Thoracic aorta (tissue), 2 donors: Measurements from ENCODE around the gene MTUS2. TPM values are rescaled to one million over a fixed set of nuclear protein-coding genes. Genes with fewer than 3 reads are reported as not detected.

Experiments used
- ATAC-seq: fragments of 150-250 bp; one replicate; pipeline ENCODE4 v1.8.0; 2017; ENCODE audit warnings: low read depth; ENCODE audit not compliant: insufficient number of reproducible peaks, low FRiP score
- DNase-seq: peaks from one replicate; pipeline ENCODE4 v3.0.0-alpha.2; 2020; ENCODE audit warnings: low spot score
- H3K27ac ChIP-seq, 2 donors: fragments of 200-600 bp; sonication (generic); 1 replicate in 1 of 2; 2 replicates in 1 of 2; pipeline ENCODE4 v1.5.1; 2016; ENCODE audit warnings: mild to moderate bottlenecking in 2 of 2, moderate library complexity in 2 of 2
- H3K27me3 ChIP-seq: fragments of 200-600 bp; sonication (generic); replicated peaks from 2 replicates; pipeline ENCODE4 v1.6.0; 2016; ENCODE audit warnings: mild to moderate bottlenecking; ENCODE audit not compliant: insufficient read depth
- H3K36me3 ChIP-seq: fragments of 200-600 bp; sonication (generic); one replicate; pipeline ENCODE4 v1.5.1; 2016
- H3K4me1 ChIP-seq, 2 donors: fragments of 200-600 bp; sonication (generic); 1 replicate in 1 of 2; 2 replicates in 1 of 2; pipeline versions ENCODE4 v1.5.1 to v1.6.0; 2016; ENCODE audit warnings: low read depth in 2 of 2, mild to moderate bottlenecking in 1 of 2; ENCODE audit not compliant: control insufficient read depth in 1 of 2
- H3K4me3 ChIP-seq: fragments of 200-600 bp; sonication (generic); 2 replicates; pipeline ENCODE4 v1.5.1; 2016; ENCODE audit warnings: mild to moderate bottlenecking
- H3K9me3 ChIP-seq: fragments of 200-600 bp; sonication (generic); 2 replicates; pipeline ENCODE4 v1.5.1; 2016
- total RNA-seq, 2 donors: library from RNA; depleted of rRNA; stranded (reverse); fragments of >200 nt; gene quantifications; one replicate each; pipeline versions ENCODE4 v1.1.0 to v1.2.3, GENCODE V29; 2016
- TF ChIP-seq, protein P1 (sequence below): fragments of 200-600 bp; sonication (generic); IDR thresholded peaks from one replicate; pipeline ENCODE4 v1.5.1; 2019; ENCODE audit warnings: antibody characterized with exemption

MTUS2 gene
- total RNA-seq, 2 donors from 2014 or later = 14.9 to 26.4 TPM

DNA sequence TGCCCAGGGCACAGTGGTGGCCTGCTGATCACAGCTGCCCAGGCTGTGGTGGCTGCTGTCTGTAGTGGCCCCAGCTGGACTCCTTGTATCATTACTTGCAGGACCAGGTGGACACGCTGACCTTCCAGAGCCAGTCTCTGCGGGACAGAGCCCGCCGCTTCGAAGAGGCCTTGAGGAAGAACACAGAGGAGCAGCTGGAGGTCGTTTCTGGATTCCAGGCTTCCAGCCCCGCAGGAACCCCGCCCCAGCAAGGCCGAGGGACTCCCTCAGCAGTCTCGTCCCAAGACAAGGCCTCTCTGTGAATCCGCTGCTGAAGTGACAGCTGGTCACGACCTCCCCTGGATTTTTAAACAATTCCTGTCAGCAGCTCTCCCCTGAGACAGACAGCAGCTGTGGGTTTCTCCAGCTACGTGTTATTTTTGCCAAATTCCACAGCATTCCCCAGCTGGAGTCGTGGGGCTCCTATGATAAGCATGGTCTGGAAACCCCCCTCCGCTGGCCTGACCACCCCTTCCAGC is 677.1 kb downstream of the MTUS2 start:
- Histone ChIP-seq H3K36me3 (peaks cover 12% of the 10 kb centered on the region), H3K27ac (peak overlapping the region; percentile 14 to 36), H3K9me3 (no peaks in the 10 kb centered on the region), H3K4me3 (no peak overlapping the region), H3K4me1 (peaks cover 16 to 29% of the 10 kb centered on the region in 2 donors), H3K27me3 (no peaks in the 10 kb centered on the region)
- ATAC-seq = no peak
- TF ChIP-seq, protein P1, sequence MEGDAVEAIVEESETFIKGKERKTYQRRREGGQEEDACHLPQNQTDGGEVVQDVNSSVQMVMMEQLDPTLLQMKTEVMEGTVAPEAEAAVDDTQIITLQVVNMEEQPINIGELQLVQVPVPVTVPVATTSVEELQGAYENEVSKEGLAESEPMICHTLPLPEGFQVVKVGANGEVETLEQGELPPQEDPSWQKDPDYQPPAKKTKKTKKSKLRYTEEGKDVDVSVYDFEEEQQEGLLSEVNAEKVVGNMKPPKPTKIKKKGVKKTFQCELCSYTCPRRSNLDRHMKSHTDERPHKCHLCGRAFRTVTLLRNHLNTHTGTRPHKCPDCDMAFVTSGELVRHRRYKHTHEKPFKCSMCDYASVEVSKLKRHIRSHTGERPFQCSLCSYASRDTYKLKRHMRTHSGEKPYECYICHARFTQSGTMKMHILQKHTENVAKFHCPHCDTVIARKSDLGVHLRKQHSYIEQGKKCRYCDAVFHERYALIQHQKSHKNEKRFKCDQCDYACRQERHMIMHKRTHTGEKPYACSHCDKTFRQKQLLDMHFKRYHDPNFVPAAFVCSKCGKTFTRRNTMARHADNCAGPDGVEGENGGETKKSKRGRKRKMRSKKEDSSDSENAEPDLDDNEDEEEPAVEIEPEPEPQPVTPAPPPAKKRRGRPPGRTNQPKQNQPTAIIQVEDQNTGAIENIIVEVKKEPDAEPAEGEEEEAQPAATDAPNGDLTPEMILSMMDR = no peak
- DNase-seq = no peak

DNA sequence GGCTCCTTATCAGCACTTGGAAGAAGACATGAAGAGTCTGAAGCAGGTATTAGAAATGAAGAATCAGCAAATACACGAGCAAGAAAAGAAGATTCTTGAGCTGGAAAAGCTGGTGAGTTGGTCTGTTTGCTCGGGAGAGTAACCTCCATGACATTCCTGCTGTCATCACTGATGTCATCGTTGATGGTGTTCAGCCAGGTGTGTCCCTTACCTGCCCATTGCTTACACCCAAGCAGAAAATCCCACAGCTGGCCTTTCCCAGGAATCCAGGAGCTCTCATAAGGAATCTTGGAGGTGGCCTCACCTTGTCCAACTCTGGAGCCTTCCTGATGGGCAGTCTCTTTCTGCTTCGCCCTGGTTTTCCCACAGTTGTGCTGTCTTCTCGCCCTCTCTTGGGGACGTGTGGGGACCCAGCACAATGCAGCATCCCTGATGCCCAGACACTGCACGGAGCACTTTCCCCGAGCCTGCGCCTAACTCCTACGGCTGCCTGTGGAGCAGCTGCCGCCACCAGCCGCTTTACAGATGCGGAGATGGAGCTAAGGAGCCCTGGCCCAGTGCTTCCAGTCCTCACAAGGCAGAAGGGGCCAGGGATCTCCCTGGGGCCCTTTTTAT is 678.4 kb downstream of the MTUS2 start:
- Histone ChIP-seq H3K36me3 (peaks cover 17% of the 10 kb centered on the region), H3K27me3 (no peaks in the 10 kb centered on the region), H3K4me3 (no peak overlapping the region), H3K9me3 (no peaks in the 10 kb centered on the region), H3K27ac (no peak overlapping the region), H3K4me1 (peaks cover 16 to 29% of the 10 kb centered on the region in 2 donors)
- ATAC-seq = no peak
- TF ChIP-seq, protein P1 = no peak
- DNase-seq = no peak

DNA sequence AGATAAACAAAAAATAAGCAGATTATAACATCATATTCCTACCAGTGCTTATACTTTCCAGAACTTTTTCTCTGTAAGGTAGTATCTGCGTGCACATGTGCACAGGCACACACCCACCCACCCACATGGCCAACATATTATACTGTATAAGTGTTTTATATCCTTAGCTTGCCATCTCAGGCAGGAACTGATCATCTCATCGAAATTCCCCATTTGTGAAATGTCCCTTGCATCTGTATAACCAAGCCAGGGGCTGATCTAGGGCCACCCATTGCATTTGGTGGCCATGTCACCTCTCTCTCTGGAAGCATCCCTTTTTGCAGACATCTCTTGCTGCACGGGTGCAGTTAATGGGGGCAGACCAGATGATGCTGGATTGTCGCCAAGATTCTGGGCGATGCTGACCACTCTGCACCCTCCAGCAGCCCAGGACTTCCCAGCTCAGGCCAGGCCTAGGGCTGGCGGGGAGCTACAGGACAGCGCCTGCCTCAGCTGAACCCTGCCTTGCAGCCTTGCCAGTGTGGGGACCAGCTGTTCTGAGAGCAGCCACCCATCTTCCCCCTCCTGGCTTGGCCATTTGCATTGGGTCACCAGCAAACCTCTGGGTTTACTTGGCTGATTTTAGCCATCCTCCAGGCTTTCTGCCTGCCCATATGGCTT is 679.5 kb downstream of the MTUS2 start:
- TF ChIP-seq, protein P1 = no peak
- DNase-seq = no peak
- H3K4me3 ChIP-seq = no peak overlapping the region
- no peak for ATAC-seq
- no peak overlapping the region for H3K27ac ChIP-seq
- peaks cover 17% of the 10 kb centered on the region for H3K36me3 ChIP-seq
- no peaks in the 10 kb centered on the region for H3K9me3 ChIP-seq
- H3K27me3 ChIP-seq = no peaks in the 10 kb centered on the region
- H3K4me1 ChIP-seq = peaks cover 16 to 29% of the 10 kb centered on the region in 2 donors

DNA sequence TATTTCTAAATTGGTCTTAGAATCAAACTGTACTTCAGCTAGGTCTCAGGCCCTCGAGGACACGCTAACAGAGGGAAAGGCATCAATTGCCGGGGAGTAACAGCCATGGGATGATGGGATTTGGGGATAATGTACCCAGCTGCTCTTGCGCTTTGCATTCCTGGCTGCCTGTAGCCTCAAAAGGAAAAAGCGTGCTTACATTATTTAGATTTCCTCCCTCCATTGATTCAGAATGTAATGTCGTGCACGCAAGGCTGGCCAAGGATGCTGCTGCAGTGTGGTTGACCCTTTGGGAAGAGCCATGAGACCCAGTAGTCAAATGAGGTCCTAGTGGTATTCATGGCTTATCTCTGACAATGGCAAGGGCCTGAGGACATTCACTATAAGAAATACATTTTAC is 680.2 kb downstream of the MTUS2 start:
- H3K4me3 ChIP-seq = no peak overlapping the region
- no peak for ATAC-seq
- no peak overlapping the region for H3K27ac ChIP-seq

DNA sequence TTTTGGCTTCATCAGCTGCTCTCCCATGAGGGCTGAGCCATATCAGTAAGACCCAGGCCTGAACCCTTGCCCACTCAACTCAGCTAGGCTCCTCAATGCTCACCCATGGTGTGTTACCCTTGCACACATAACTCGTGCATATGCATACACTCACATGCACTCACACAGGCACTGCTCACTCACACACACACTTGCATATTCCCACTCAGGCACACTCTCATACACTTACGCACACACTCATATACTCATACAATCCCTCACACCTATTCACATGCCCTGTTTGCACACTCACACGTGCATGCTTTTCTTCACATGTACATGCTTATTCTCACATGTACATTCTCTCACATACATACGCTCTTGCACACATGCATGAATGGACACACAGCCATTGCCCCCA is 681.5 kb downstream of the MTUS2 start:
- no peak overlapping the region for H3K27ac ChIP-seq
- H3K27me3 ChIP-seq = no peaks in the 10 kb centered on the region
- peaks cover 17% of the 10 kb centered on the region for H3K36me3 ChIP-seq
- ATAC-seq (no peak), DNase-seq (no peak)
- TF ChIP-seq, protein P1 = no peak
- H3K4me3 ChIP-seq = no peak overlapping the region
- peaks cover 8 to 14% of the 10 kb centered on the region in 2 donors for H3K4me1 ChIP-seq
- no peaks in the 10 kb centered on the region for H3K9me3 ChIP-seq

More for the DNA sequence above, 680.2 kb downstream of the MTUS2 start:
- Histone ChIP-seq H3K36me3 (peaks cover 17% of the 10 kb centered on the region), H3K27me3 (no peaks in the 10 kb centered on the region), H3K9me3 (no peaks in the 10 kb centered on the region), H3K4me1 (peaks cover 16 to 27% of the 10 kb centered on the region in 2 donors)
- no peak for DNase-seq
- TF ChIP-seq, protein P1 = no peak
